Thyroid gland (tissue), 4 donors: ENCODE results near the gene HOXA7. TPM values are rescaled to one million over a fixed set of nuclear protein-coding genes. Genes with fewer than 3 reads are reported as not detected.

Experiments
- DNase-seq, 2 donors: peaks; one replicate each; pipeline ENCODE4 v3.0.0-alpha.2; 2019
- H3K27ac ChIP-seq, 3 donors: fragments of 200-600 bp; sonication (generic); 1 replicate in 2 of 3; 2 replicates in 1 of 3; pipeline ENCODE4 v1.5.1; 2016 to 2019; ENCODE audit warnings: mild to moderate bottlenecking in 1 of 3, moderate library complexity in 1 of 3
- H3K27me3 ChIP-seq: fragments of 200-600 bp; sonication (generic); one replicate; pipeline ENCODE4 v1.5.1; 2019
- H3K36me3 ChIP-seq, 2 donors: fragments of 200-600 bp; sonication (generic); one replicate each; pipeline ENCODE4 v1.5.1; 2016 to 2019
- H3K4me1 ChIP-seq, 2 donors: fragments of 200-600 bp; sonication (generic); one replicate each; pipeline ENCODE4 v1.5.1; 2017 to 2019
- H3K4me3 ChIP-seq, 3 donors: fragments of 200-600 bp; sonication (generic); replicated peaks in 1 of 3; 1 replicate in 2 of 3; 2 replicates in 1 of 3; pipeline ENCODE4 v1.5.1; 2016; ENCODE audit warnings: mild to moderate bottlenecking in 1 of 3
- H3K9me3 ChIP-seq: fragments of 200-600 bp; sonication (generic); one replicate; pipeline ENCODE4 v1.5.1; 2017
- POLR2A ChIP-seq, 2 donors: fragments of 450-650 bp; IDR thresholded peaks; one replicate each; pipeline ENCODE4 v1.6.1; 2017; ENCODE audit warnings: antibody characterized with exemption in 2 of 2, mild to moderate bottlenecking in 2 of 2, moderate library complexity in 1 of 2
- WGBS, 2 donors: methylation state at CpG; one replicate each; pipeline ENCODE4 v1.1.5; 2017; 5-methylcytosine and 5-hydroxymethylcytosine counted together
- intact Hi-C: fragments of 100-400 bp; cut with DNase I; formaldehyde crosslinking; loops from one replicate; pipeline ENCODE4 v1.15.1; 2023
- total RNA-seq, 4 donors: library from RNA; depleted of rRNA; stranded (reverse); fragments of >200 nt; gene quantifications; one replicate each; pipeline ENCODE4 v1.2.3, GENCODE V29; 2016
- TF ChIP-seq, protein P1 (sequence below), 6 experiments: fragments of 200-600 bp in 3 of 6; fragments of 450-650 bp in 3 of 6; sonication (generic) in 3 of 6; IDR thresholded peaks; one replicate each; pipeline ENCODE4 v1.5.1; 2016 to 2019; ENCODE audit warnings: antibody characterized with exemption in 6 of 6, mild to moderate bottlenecking in 2 of 6, inconsistent platforms in 1 of 6, moderate library complexity in 1 of 6

HOXA7 gene
- total RNA-seq, 4 donors from 2014 or later: 0.34 to 2.1 (median 0.74) TPM

- Histone ChIP-seq H3K9me3 (no peaks in the 10 kb centered on the region), H3K27me3 (peaks cover 90% of the 10 kb centered on the region), H3K4me1 (peaks cover 19 to 39% of the 10 kb centered on the region in 2 donors), H3K4me3 (no peak overlapping the region), H3K36me3 (no peaks in the 10 kb centered on the region), H3K27ac (no peak overlapping the region)
- 18 to 28% methylated on average over 4 of the region's 4 CpGs for WGBS, 2 donors
- DNase-seq: no peak
- intact Hi-C loops: no loop called here
- TF ChIP-seq, protein P1, sequence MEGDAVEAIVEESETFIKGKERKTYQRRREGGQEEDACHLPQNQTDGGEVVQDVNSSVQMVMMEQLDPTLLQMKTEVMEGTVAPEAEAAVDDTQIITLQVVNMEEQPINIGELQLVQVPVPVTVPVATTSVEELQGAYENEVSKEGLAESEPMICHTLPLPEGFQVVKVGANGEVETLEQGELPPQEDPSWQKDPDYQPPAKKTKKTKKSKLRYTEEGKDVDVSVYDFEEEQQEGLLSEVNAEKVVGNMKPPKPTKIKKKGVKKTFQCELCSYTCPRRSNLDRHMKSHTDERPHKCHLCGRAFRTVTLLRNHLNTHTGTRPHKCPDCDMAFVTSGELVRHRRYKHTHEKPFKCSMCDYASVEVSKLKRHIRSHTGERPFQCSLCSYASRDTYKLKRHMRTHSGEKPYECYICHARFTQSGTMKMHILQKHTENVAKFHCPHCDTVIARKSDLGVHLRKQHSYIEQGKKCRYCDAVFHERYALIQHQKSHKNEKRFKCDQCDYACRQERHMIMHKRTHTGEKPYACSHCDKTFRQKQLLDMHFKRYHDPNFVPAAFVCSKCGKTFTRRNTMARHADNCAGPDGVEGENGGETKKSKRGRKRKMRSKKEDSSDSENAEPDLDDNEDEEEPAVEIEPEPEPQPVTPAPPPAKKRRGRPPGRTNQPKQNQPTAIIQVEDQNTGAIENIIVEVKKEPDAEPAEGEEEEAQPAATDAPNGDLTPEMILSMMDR (IDR thresholded peaks at IDR 0.05): no peak
- TF ChIP-seq POLR2A (IDR thresholded peaks at IDR 0.05): no peak
These were observed 30.4 kb upstream of the HOXA7 start for GRCh38 chr7:27186668-27187474.

GRCh38 chr7:27185854-27186667 lies 29.6 kb upstream of the HOXA7 start:
- no peak overlapping the region for H3K4me3 ChIP-seq
- H3K36me3 ChIP-seq: no peaks in the 10 kb centered on the region
- H3K4me1 ChIP-seq: peaks cover 19 to 38% of the 10 kb centered on the region in 2 donors
- 7 to 9% methylated on average over 24 of the region's 24 CpGs for WGBS, 2 donors
- H3K9me3 ChIP-seq: no peaks in the 10 kb centered on the region
- DNase-seq: no peak
- intact Hi-C loops: no loop called here
- peaks cover 89% of the 10 kb centered on the region for H3K27me3 ChIP-seq
- no peak overlapping the region for H3K27ac ChIP-seq
- no peak for TF ChIP-seq POLR2A (IDR thresholded peaks at IDR 0.05)
- TF ChIP-seq, protein P1 (IDR thresholded peaks at IDR 0.05): no peak

GRCh38 chr7:27185013-27185853 lies 28.8 kb upstream of the HOXA7 start, which contains the start of gene HOXA11:
Gene HOXA11 (minus strand): TSS chr7:27185232. CDS start chr7:27185144, 88 bp downstream.
- H3K4me1 ChIP-seq: peaks cover 19 to 38% of the 10 kb centered on the region in 2 donors
- DNase-seq: no peak
- no peaks in the 10 kb centered on the region for H3K36me3 ChIP-seq
- H3K9me3 ChIP-seq: no peaks in the 10 kb centered on the region
- peak within 1 kb of the TSS in 1 of 3 donors; percentile 4 for H3K4me3 ChIP-seq
- WGBS, 2 donors: 7 to 8% methylated on average over 40 to 43 of the region's 43 CpGs
- no peak for TF ChIP-seq POLR2A (IDR thresholded peaks at IDR 0.05)
- TF ChIP-seq, protein P1 (IDR thresholded peaks at IDR 0.05): no peak
- no peak within 1 kb of the TSS for H3K27ac ChIP-seq
- peaks cover 92% of the 10 kb centered on the region for H3K27me3 ChIP-seq
- intact Hi-C loops: no loop called here

GRCh38 chr7:27184337-27185012 lies 28.0 kb upstream of the HOXA7 start:
- intact Hi-C loops: no loop called here
- no peaks in the 10 kb centered on the region for H3K9me3 ChIP-seq
- peak overlapping the region in 1 of 3 donors; percentile 4 for H3K4me3 ChIP-seq
- H3K27ac ChIP-seq: no peak overlapping the region
- H3K36me3 ChIP-seq: no peaks in the 10 kb centered on the region
- TF ChIP-seq, protein P1 (IDR thresholded peaks at IDR 0.05): no peak
- TF ChIP-seq POLR2A (IDR thresholded peaks at IDR 0.05): no peak
- peaks cover 96% of the 10 kb centered on the region for H3K27me3 ChIP-seq
- H3K4me1 ChIP-seq: peaks cover 23 to 43% of the 10 kb centered on the region in 2 donors
- WGBS, 2 donors: 5 to 10% methylated on average over 30 to 34 of the region's 72 CpGs
- no peak for DNase-seq
